Lung (tissue), 12 donors: ENCODE results near the gene TMEM151B. TPM values are rescaled to one million over a fixed set of nuclear protein-coding genes. Genes with fewer than 3 reads are reported as not detected.

Source experiments
- ATAC-seq: fragments of 200-7000 bp; cut with Tn5 transposase; one replicate; pipeline ENCODE4 v1.9.1; 2020; ENCODE audit warnings: moderate number of reproducible peaks; ENCODE audit not compliant: insufficient read depth, low FRiP score
- DNase-seq, 3 donors: peaks; one replicate each; pipeline ENCODE4 v3.0.0-alpha.2; 2013 to 2017
- H3K27ac ChIP-seq, 2 donors: one replicate each; pipeline ENCODE4 v1.5.1; 2013; ENCODE audit warnings: mild to moderate bottlenecking in 2 of 2, moderate library complexity in 2 of 2, control low read depth in 1 of 2, inconsistent platforms in 1 of 2, low read depth in 1 of 2, low read length in 1 of 2
- H3K27me3 ChIP-seq, 3 donors: one replicate each; pipeline ENCODE4 v1.5.1; 2013; ENCODE audit warnings: low read length in 2 of 3; ENCODE audit not compliant: control insufficient read depth in 3 of 3, insufficient read depth in 3 of 3
- H3K36me3 ChIP-seq, 4 donors: one replicate each; pipeline ENCODE4 v1.5.1; 2013; ENCODE audit warnings: low read length in 4 of 4, mild to moderate bottlenecking in 1 of 4, moderate library complexity in 1 of 4; ENCODE audit not compliant: control insufficient read depth in 4 of 4, insufficient read depth in 4 of 4
- H3K4me1 ChIP-seq, 5 donors: one replicate each; pipeline ENCODE4 v1.5.1; 2013; ENCODE audit warnings: low read length in 5 of 5, mild to moderate bottlenecking in 2 of 5, moderate library complexity in 1 of 5; ENCODE audit not compliant: control insufficient read depth in 5 of 5, insufficient read depth in 5 of 5
- H3K4me3 ChIP-seq: one replicate; pipeline ENCODE4 v1.5.1; 2013; ENCODE audit warnings: mild to moderate bottlenecking, control low read depth, moderate library complexity
- H3K9ac ChIP-seq, 2 donors: one replicate each; pipeline ENCODE4 v1.5.1; 2013; ENCODE audit warnings: low read length in 2 of 2, control low read depth in 1 of 2; ENCODE audit not compliant: insufficient read depth in 1 of 2
- H3K9me3 ChIP-seq, 4 donors: one replicate each; pipeline ENCODE4 v1.5.1; 2013; ENCODE audit warnings: low read length in 3 of 4, mild to moderate bottlenecking in 1 of 4, moderate library complexity in 1 of 4; ENCODE audit not compliant: control insufficient read depth in 4 of 4, insufficient read depth in 3 of 4
- WGBS, 2 donors: extraction: QIAGEN DNeasy Blood & Tissue Kit; methylation state at CpG; one replicate each; pipeline ENCODE4 v1.1.7; 2013; 5-methylcytosine and 5-hydroxymethylcytosine counted together
- polyA plus RNA-seq, 2 donors: library from polyadenylated mRNA; stranded (reverse); fragments of 200-250 nt; gene quantifications; one replicate each; pipeline ENCODE4 v1.2.1, GENCODE V29; 2013
- total RNA-seq, 2 donors: library from RNA; depleted of rRNA in 1 of 2; stranded (reverse); fragments of >200 nt in 1 of 2; gene quantifications; one replicate each; pipeline ENCODE4 v1.2.1, GENCODE V29; 2014 to 2021
- TF ChIP-seq, protein P1 (sequence below): IDR thresholded peaks from 2 replicates; pipeline ENCODE4 v1.5.1; 2012; ENCODE audit warnings: mild to moderate bottlenecking; ENCODE audit errors: control extremely low read depth, extremely low read depth
- donor health status: control.
- donor health status: control.
- donor health status: Bipolar disorder and iron deficiency.
- donor health status: healthy.
- donor health status: DM: yes; HTN: yes; CAD: no.

TMEM151B gene
- total and polyA plus RNA-seq, 4 donors: 0.02 to 0.21 (median 0.08) TPM

DNA sequence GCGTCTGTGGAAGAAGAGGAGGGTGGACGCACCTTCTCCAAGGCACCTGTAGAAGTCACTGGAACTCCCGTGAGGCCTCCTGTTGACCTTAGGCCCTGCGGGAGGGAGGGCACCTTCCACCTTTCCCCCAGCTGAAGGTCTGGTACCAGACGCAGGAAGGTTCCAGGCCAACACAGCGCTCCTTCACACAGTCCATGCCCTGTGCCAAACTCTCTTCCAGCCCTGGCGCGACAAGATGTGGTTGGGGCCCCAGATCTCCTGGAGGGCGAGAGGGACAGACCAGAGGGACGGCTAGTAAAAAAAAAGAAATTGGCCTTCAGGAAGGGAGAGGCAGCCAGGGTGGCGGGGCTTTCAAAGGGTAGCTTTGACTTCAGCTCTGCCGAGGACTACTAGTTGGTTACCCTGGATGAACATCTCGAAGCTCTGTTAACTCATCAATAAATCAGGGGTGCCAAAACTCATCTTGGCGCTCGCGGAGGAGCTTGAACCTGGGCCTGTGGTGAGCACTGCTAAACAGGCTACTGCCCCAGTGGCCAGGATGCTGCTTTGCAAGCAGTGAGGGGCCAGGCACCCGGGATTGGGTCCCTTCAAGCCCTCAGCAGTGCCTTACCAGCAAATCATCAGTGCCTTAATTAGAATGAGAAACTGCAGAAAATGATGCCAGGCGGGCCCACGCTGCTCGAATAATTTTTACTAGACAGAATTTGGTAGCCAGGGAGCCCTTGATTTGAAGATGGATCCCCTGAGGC is 28.0 kb downstream of the TMEM151B start:
- Histone ChIP-seq H3K27ac (no peak overlapping the region), H3K36me3 (peaks cover 0 to 31% (median 19%) of the 10 kb centered on the region in 4 donors), H3K27me3 (peaks cover 0 to 35% (median 23%) of the 10 kb centered on the region in 3 donors), H3K4me1 (peaks cover 0 to 12% (median 0%) of the 10 kb centered on the region in 5 donors), H3K9ac (no peak overlapping the region), H3K9me3 (peaks cover 0 to 2% (median 0%) of the 10 kb centered on the region in 4 donors), H3K4me3 (no peak overlapping the region)
- DNase-seq (no peak), ATAC-seq (no peak)
- TF ChIP-seq, protein P1, sequence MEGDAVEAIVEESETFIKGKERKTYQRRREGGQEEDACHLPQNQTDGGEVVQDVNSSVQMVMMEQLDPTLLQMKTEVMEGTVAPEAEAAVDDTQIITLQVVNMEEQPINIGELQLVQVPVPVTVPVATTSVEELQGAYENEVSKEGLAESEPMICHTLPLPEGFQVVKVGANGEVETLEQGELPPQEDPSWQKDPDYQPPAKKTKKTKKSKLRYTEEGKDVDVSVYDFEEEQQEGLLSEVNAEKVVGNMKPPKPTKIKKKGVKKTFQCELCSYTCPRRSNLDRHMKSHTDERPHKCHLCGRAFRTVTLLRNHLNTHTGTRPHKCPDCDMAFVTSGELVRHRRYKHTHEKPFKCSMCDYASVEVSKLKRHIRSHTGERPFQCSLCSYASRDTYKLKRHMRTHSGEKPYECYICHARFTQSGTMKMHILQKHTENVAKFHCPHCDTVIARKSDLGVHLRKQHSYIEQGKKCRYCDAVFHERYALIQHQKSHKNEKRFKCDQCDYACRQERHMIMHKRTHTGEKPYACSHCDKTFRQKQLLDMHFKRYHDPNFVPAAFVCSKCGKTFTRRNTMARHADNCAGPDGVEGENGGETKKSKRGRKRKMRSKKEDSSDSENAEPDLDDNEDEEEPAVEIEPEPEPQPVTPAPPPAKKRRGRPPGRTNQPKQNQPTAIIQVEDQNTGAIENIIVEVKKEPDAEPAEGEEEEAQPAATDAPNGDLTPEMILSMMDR: no peak
- 44 to 48% methylated on average over 20 of the region's 20 CpGs for WGBS, 2 donors

GRCh38 chr6:44298864-44299263 is 28.6 kb downstream of the TMEM151B start:
- Histone ChIP-seq H3K27me3 (peaks cover 0 to 35% (median 23%) of the 10 kb centered on the region in 3 donors), H3K36me3 (peaks cover 0 to 38% (median 25%) of the 10 kb centered on the region in 4 donors), H3K4me1 (peaks cover 0 to 12% (median 0%) of the 10 kb centered on the region in 5 donors), H3K4me3 (no peak overlapping the region), H3K27ac (no peak overlapping the region), H3K9me3 (peaks cover 0 to 2% (median 0%) of the 10 kb centered on the region in 4 donors), H3K9ac (no peak overlapping the region)
- TF ChIP-seq, protein P1: no peak
- no peak for ATAC-seq
- no peak for DNase-seq
- WGBS, 2 donors: 87 to 94% methylated on average over 3 of the region's 3 CpGs

GRCh38 chr6:44300292-44300823 is 30.1 kb downstream of the TMEM151B start:
- WGBS, 2 donors: 85 to 92% methylated on average over 7 of the region's 7 CpGs
- Histone ChIP-seq H3K9me3 (peaks cover 0 to 2% (median 0%) of the 10 kb centered on the region in 4 donors), H3K27me3 (peaks cover 0 to 26% (median 16%) of the 10 kb centered on the region in 3 donors), H3K27ac (no peak overlapping the region), H3K36me3 (peaks cover 0 to 49% (median 34%) of the 10 kb centered on the region in 4 donors), H3K9ac (no peak overlapping the region), H3K4me1 (peaks cover 0 to 12% (median 0%) of the 10 kb centered on the region in 5 donors), H3K4me3 (no peak overlapping the region)
- ATAC-seq (no peak), DNase-seq (no peak)
- TF ChIP-seq, protein P1: no peak
